ENCODE data around the gene SRI.

The SRI gene

GRCh38 chr7:88226886-88227516 lies 7.2 kb upstream of the SRI start:
- peak; percentile 91 for DNase-seq (ENCODE audit: low read depth, low spot score)
- H3K27ac ChIP-seq, result peak overlapping the region; percentile 50

GRCh38 chr7:88226201-88226600 lies 6.4 kb upstream of the SRI start:
- peak overlapping the region; percentile 50 for H3K27ac ChIP-seq
- DNase-seq (ENCODE audit: low read depth, low spot score), result no peak

- peak; percentile 51 for DNase-seq (ENCODE audit: low read depth, low spot score)
- H3K27ac ChIP-seq, result no peak overlapping the region
Observed at GRCh38 chr7:88224601-88225275, 4.9 kb upstream of the SRI start.

- no peak for DNase-seq (ENCODE audit: low read depth, low spot score)
- H3K27ac ChIP-seq, result no peak overlapping the region
Observed at GRCh38 chr7:88223265-88223664, 3.4 kb upstream of the SRI start.

GRCh38 chr7:88218836-88219605 lies 817 bp downstream of the SRI start:
- H3K27ac ChIP-seq, result peak overlapping the region; percentile 72
- no peak for DNase-seq (ENCODE audit: low read depth, low spot score)

- no peak for DNase-seq (ENCODE audit: low read depth, low spot score)
- H3K27ac ChIP-seq, result no peak overlapping the region
Observed at GRCh38 chr7:88218429-88218745, 1.5 kb downstream of the SRI start.

GRCh38 chr7:88217675-88218428 lies 2.0 kb downstream of the SRI start:
- no peak overlapping the region for H3K27ac ChIP-seq
- DNase-seq (ENCODE audit: low read depth, low spot score), result no peak

GRCh38 chr7:88216276-88216675 lies 3.6 kb downstream of the SRI start:
- no peak for DNase-seq (ENCODE audit: low read depth, low spot score)
- no peak overlapping the region for H3K27ac ChIP-seq

GRCh38 chr7:88215295-88215694 lies 4.5 kb downstream of the SRI start:
- no peak for DNase-seq (ENCODE audit: low read depth, low spot score)
- no peak overlapping the region for H3K27ac ChIP-seq

- H3K27ac ChIP-seq, result no peak overlapping the region
- DNase-seq (ENCODE audit: low read depth, low spot score), result no peak
Observed at GRCh38 chr7:88214456-88214855, 5.4 kb downstream of the SRI start.

- no peak for DNase-seq (ENCODE audit: low read depth, low spot score)
- no peak overlapping the region for H3K27ac ChIP-seq
Observed at GRCh38 chr7:88212918-88213317, 6.9 kb downstream of the SRI start.

GRCh38 chr7:88208521-88208920 lies 11.3 kb downstream of the SRI start:
- DNase-seq (ENCODE audit: low read depth, low spot score), result no peak
- H3K27ac ChIP-seq, result no peak overlapping the region

GRCh38 chr7:88206254-88206653 lies 13.6 kb downstream of the SRI start:
- no peak for DNase-seq (ENCODE audit: low read depth, low spot score)
- H3K27ac ChIP-seq, result no peak overlapping the region

- no peak for DNase-seq (ENCODE audit: low read depth, low spot score)
- peak overlapping the region; percentile 17 for H3K27ac ChIP-seq
Observed at GRCh38 chr7:88205179-88205578, 14.7 kb downstream of the SRI start.

GRCh38 chr7:88204525-88205110 lies 15.2 kb downstream of the SRI start:
- peak overlapping the region; percentile 17 for H3K27ac ChIP-seq
- DNase-seq (ENCODE audit: low read depth, low spot score), result no peak

- DNase-seq (ENCODE audit: low read depth, low spot score), result no peak
- H3K27ac ChIP-seq, result no peak overlapping the region
Observed at GRCh38 chr7:88203401-88203800, 16.4 kb downstream of the SRI start.

- no peak overlapping the region for H3K27ac ChIP-seq
- DNase-seq (ENCODE audit: low read depth, low spot score), result no peak
Observed at GRCh38 chr7:88202799-88203198, 17.0 kb downstream of the SRI start.

- no peak for DNase-seq (ENCODE audit: low read depth, low spot score)
- H3K27ac ChIP-seq, result no peak overlapping the region
Observed at GRCh38 chr7:88202278-88202677, 17.6 kb downstream of the SRI start.

GRCh38 chr7:88201305-88201704 lies 18.5 kb downstream of the SRI start:
- H3K27ac ChIP-seq, result no peak overlapping the region
- no peak for DNase-seq (ENCODE audit: low read depth, low spot score)

GRCh38 chr7:88200789-88201188 lies 19.0 kb downstream of the SRI start:
- no peak for DNase-seq (ENCODE audit: low read depth, low spot score)

More at GRCh38 chr7:88200789-88201188, 19.0 kb downstream of the SRI start:
- H3K27ac ChIP-seq, result no peak overlapping the region
